HG03280 (cell line): ENCODE results near the gene WDR82.
A peak's percentile ranks its signal among the peaks of the same experiment; 100 is the strongest.

Experiments used
- ATAC-seq: cut with Tn5 transposase; IDR thresholded peaks from one replicate; pipeline ENCODE4 v1.9.1; 2021; ENCODE audit warnings: mild to moderate bottlenecking, moderate library complexity; ENCODE audit not compliant: unreplicated experiment

WDR82 gene

GRCh38 chr3:52257911-52258310 is 20.5 kb downstream of the WDR82 start:
- ATAC-seq = no peak

GRCh38 chr3:52256622-52257021 is 21.8 kb downstream of the WDR82 start:
- no peak for ATAC-seq

- no peak for ATAC-seq
Measured at GRCh38 chr3:52256159-52256558, 22.3 kb downstream of the WDR82 start.

GRCh38 chr3:52254608-52255007 is 23.8 kb downstream of the WDR82 start:
- no peak for ATAC-seq

GRCh38 chr3:52253314-52254304 is 24.8 kb downstream of the WDR82 start:
- ATAC-seq = peak; percentile 92

DNA sequence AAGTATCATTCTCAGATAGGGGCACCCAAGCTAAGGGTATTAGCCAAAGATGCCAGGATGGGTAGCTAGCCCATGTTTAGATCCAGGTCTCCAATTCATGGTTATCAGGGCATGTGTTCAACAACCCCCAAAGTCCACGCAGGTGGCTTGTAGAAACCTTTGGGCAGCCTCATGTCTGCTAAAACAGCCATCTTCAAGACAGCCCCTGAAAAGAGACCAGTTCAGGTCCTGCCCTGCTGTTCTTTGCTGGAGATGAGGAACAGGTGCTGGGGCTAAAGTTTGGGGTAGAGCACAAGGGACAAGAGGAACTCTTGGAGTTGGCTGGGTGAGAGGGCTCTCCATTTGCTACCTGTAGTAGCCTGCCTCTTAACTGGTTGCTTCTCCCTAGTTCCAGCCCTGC is 28.3 kb downstream of the WDR82 start:
- ATAC-seq = no peak

- ATAC-seq = no peak
Measured at GRCh38 chr3:52249683-52250082, 28.8 kb downstream of the WDR82 start.

DNA sequence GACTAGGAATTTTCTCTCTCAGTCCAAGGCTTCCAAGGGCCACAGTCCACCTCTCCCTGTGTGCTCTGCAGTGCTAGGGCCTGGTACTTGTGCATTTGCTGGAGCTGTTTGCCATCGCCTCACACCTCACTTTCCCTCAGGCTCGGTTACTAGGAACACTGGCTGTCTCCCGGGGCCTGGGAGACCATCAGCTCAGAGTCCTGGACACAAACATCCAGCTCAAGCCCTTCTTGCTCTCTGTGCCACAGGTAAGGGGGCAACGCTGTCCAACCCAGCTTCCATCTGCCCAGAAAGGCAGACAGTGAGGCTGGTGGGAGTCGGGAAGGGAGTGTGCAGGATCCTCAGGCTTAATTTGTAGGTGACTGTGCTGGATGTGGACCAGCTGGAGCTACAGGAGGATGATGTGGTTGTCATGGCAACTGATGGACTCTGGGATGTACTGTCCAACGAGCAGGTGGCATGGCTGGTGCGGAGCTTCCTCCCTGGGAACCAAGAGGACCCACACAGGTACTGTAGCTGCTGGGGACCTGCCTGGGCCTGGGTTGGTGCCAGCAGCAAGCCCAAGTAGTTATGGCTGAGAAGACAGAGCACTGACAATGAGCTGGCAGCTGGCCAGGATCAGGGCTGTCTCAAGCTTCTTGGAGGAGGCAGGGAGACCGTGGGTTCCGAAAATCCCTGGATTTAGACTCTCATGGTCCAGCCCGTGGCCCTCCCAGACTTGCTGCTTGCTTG is 29.5 kb downstream of the WDR82 start:
- no peak for ATAC-seq

DNA sequence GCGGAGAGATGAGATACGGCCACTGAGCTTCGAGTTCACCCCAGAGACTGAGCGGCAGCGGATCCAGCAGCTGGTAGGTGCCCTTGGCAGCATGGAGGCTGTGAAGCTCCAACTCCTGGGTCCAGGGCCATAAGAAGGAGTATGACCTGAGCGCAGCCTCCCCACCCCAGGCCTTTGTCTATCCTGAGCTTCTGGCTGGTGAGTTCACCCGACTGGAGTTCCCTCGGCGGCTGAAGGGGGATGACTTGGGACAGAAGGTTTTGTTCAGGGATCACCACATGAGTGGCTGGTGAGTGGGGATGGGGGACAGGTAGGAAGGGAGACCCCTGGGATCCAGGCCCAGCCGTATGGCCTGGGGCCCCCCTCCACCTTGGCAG is 30.3 kb downstream of the WDR82 start:
- no peak for ATAC-seq

DNA sequence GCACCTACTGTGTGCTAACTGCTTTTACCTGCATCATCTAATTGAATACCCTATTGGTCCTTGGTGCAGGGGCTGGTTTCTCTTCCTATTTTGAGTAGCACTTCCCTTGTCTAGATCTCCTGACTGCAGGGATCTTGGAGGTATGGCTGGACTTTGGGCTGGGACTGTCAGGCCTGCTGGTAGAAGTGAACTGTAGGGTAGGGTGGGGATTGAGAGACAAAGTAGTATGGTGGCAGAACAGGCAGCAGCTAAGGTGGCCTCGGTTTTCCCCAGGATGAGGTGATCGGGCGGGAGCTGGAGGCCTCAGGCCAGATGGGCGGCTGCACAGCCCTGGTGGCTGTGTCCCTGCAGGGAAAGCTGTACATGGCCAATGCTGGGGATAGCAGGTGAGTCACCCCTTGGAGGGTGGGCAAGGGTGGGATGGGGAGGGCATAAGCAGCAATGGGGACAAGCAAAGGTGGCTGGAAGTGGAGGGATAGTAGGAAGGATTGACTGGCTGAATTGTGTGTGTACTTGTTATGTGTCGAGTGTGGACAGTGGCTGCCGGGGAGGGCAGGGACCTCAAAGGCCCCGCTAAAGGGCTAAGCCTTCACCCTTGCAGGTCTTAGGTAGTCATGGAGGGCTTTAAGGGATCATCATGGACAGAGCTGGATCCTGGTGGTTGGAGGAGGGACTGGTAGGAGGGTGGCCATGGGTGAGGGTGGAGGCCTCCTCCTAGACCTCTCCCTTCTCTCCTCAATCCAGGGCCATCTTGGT is 30.9 kb downstream of the WDR82 start:
- no peak for ATAC-seq

- no peak for ATAC-seq
Measured at GRCh38 chr3:52246728-52247408, 31.6 kb downstream of the WDR82 start.

DNA sequence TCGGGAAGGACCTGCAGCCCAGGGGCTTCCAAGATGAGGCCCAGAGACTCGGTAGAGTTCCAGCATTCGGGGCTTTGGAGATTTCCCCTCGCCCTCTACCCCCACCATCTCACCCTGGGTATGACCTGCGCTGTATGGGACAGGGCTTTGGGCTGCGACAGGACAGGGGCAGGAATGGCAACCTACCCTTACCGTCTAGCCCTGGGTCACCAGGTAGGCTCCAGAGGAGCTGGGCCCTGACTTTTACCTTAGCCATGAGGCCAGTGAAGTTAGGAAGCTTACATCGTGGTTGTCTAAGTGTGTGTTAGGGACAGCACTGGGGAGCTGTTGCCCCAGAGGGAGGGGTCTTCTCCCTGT is 32.2 kb downstream of the WDR82 start:
- no peak for ATAC-seq

DNA sequence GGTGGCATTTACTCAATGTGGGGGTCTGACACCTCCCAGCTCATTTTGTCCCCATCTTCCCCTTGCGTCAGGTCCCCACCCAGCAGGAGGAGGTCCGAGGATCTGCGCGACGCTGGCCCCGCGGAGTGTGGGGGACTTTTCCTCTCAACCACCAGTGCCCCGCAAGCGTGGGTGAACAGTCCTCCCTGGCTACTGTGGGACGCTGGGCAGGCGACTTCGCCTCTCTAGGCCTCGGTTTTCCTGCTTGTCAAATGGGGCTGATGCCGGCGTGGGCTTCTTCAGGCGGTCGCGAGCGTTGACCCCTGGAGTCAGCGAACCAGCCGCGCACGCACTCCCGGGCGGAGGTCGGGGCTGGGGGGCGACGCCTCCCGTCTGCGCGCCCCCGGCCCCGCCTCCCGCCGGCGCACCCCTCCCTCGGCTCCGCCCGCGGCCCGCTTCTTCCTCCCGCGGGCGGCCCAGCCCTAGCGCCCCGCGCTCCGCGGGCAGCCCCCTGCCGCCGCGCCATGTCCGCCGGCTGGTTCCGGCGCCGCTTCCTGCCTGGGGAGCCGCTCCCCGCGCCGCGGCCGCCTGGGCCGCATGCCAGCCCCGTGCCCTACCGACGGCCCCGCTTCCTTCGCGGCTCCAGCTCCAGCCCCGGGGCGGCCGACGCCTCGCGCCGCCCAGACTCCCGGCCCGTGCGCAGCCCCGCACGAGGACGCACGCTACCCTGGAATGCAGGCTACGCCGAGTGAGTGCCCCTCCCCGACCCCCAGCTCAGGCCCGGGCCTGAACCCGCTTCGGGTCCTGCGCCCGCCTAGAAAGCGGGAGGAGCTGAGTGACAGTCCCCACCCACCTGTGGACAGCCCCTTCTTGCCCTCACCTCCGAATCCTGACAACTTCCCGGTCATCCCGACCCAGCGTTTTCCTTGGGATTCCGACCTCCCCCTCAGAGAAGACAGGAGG is 32.9 kb downstream of the WDR82 start, which contains the start of gene PPM1M:
Gene PPM1M (plus strand): TSS at position 438 of the 942 bp plus-strand sequence. CDS start 66 bp downstream, at position 504.
- no peak for ATAC-seq

- no peak for ATAC-seq
Measured at GRCh38 chr3:52243791-52244628, 34.4 kb downstream of the WDR82 start.

- ATAC-seq = no peak
Measured at GRCh38 chr3:52242039-52242438, 36.4 kb downstream of the WDR82 start.

DNA sequence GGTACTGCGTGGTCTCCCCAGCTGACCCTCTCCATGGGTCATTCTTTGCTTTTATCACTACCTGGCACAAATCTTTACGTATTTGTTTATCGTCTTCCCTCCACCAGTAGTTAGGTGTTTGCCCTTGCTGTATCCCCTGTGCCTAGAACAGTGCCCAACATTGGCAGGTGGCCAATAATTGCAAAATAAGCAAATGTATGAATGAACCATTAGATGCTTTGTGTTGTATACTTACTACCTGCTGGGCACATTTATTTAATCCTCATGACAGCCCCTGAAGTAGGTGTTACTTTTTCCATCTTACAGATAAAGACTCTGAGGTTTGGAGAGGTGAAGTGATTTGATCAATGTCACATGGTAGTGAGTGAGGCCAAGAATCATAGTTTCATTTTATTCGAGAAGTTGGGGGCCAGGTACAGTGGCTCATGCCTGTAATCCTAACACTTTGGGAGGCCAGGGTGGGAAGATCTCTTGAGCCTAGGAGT is 37.5 kb downstream of the WDR82 start:
- ATAC-seq = no peak

- no peak for ATAC-seq
Measured at GRCh38 chr3:52240059-52240885, 38.2 kb downstream of the WDR82 start.
